ENCODE data around the gene XPO1.

The XPO1 gene

DNA sequence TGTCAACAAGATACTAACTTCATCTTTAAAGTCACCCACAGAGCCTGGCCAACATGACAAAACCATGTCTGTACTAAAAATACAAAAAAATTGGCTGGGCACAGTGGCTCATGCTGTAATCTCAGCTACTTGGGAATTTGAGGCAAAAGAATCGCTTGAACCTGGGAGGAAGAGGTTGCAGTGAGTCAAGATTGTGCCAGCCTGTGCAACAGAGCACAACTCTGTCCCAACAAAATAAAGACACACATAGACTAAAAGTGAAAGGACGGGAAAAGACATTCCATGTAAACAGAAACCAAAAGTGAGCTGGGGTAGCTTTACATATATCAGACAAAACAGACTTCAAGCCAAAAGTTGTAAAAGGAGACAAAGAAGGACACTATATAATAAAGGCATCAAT lies 102.1 kb downstream of the XPO1 start:
- Histone ChIP-seq H3K9me3 (ENCODE audit: severe bottlenecking) (peaks cover 7% of the 10 kb centered on the region), H3K36me3 (peaks cover 8% of the 10 kb centered on the region), H3K27me3 (ENCODE audit: insufficient read depth, low read depth, severe bottlenecking) (no peaks in the 10 kb centered on the region), H3K4me3 (ENCODE audit: low read depth, low read length) (no peak overlapping the region), H3K27ac (no peak overlapping the region)
- DNase-seq: no peak
- TF ChIP-seq, protein P1, sequence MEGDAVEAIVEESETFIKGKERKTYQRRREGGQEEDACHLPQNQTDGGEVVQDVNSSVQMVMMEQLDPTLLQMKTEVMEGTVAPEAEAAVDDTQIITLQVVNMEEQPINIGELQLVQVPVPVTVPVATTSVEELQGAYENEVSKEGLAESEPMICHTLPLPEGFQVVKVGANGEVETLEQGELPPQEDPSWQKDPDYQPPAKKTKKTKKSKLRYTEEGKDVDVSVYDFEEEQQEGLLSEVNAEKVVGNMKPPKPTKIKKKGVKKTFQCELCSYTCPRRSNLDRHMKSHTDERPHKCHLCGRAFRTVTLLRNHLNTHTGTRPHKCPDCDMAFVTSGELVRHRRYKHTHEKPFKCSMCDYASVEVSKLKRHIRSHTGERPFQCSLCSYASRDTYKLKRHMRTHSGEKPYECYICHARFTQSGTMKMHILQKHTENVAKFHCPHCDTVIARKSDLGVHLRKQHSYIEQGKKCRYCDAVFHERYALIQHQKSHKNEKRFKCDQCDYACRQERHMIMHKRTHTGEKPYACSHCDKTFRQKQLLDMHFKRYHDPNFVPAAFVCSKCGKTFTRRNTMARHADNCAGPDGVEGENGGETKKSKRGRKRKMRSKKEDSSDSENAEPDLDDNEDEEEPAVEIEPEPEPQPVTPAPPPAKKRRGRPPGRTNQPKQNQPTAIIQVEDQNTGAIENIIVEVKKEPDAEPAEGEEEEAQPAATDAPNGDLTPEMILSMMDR (IDR thresholded peaks at IDR 0.05; ENCODE audit: low read depth, low read length): no peak

DNA sequence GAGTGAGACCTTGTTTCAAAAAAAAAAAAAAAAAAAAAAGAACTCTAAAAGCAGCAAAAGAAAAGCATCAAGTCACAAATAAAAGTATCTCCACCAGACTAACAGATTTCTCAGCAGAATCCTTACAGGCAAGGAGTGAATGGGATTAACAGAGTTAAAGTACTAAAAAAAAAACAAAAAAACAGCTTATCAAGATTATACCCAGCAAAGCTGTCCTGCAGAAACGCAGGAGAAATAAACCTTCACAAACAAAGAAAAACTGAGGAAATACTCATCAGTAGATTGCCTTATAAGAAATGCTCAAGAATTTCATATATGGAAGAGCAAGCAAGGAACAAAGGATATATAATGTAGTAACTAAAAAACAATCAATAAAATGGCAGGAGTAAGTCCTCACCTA lies 102.9 kb downstream of the XPO1 start:
- peaks cover 7% of the 10 kb centered on the region for H3K9me3 ChIP-seq (ENCODE audit: severe bottlenecking)
- no peak overlapping the region for H3K27ac ChIP-seq
- no peak overlapping the region for H3K4me3 ChIP-seq (ENCODE audit: low read depth, low read length)
- no peaks in the 10 kb centered on the region for H3K27me3 ChIP-seq (ENCODE audit: insufficient read depth, low read depth, severe bottlenecking)
- peaks cover 8% of the 10 kb centered on the region for H3K36me3 ChIP-seq
- no peak for DNase-seq
- TF ChIP-seq, protein P1 (IDR thresholded peaks at IDR 0.05; ENCODE audit: low read depth, low read length): no peak

DNA sequence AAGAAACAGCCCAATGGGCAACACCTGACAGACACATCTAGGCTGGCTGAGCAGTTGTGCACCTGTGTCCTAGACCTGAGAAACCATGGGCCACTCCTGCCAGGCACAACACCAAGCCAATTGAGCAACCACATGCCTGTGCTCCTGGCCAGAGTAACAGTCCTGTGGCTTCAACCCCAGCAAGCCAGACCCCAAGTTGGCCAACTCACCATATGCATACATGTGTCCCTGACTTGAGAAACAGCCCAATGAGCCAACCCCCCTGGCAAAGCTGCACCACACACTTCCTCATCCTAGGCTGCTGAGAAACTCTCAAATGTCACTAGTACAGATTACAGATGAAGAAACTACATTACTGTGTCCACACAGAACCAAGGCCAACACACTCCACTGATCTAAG lies 103.8 kb downstream of the XPO1 start:
- DNase-seq: no peak
- Histone ChIP-seq H3K4me3 (ENCODE audit: low read depth, low read length) (no peak overlapping the region), H3K27ac (no peak overlapping the region), H3K36me3 (peaks cover 1% of the 10 kb centered on the region), H3K27me3 (ENCODE audit: insufficient read depth, low read depth, severe bottlenecking) (no peaks in the 10 kb centered on the region), H3K9me3 (ENCODE audit: severe bottlenecking) (peaks cover 7% of the 10 kb centered on the region)
- TF ChIP-seq, protein P1 (IDR thresholded peaks at IDR 0.05; ENCODE audit: low read depth, low read length): no peak

DNA sequence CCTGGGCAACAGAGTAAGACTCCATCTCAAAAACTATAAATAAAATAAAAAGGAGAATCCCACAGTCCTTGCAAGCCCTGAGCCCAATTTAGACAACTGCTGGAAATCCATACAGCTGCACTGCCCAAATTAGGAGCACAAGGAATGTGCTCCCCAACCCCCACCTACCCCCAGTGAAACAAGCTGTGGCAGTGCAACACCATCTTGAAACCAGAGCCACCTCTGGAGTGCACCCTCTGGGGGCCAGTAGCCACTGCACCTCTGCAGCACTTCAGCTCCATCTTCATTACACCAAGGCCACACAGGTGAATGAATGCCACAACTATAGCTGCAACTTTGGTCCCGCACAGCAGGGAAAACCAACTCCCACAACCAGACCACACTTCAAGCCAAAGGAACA lies 104.5 kb downstream of the XPO1 start:
- H3K27ac ChIP-seq: no peak overlapping the region
- TF ChIP-seq, protein P1 (IDR thresholded peaks at IDR 0.05; ENCODE audit: low read depth, low read length): no peak
- H3K4me3 ChIP-seq (ENCODE audit: low read depth, low read length): no peak overlapping the region
- DNase-seq: no peak
- no peaks in the 10 kb centered on the region for H3K27me3 ChIP-seq (ENCODE audit: insufficient read depth, low read depth, severe bottlenecking)
- no peaks in the 10 kb centered on the region; the same call in none of the 2 replicates for H3K36me3 ChIP-seq
- H3K9me3 ChIP-seq (ENCODE audit: severe bottlenecking): peaks cover 7% of the 10 kb centered on the region

DNA sequence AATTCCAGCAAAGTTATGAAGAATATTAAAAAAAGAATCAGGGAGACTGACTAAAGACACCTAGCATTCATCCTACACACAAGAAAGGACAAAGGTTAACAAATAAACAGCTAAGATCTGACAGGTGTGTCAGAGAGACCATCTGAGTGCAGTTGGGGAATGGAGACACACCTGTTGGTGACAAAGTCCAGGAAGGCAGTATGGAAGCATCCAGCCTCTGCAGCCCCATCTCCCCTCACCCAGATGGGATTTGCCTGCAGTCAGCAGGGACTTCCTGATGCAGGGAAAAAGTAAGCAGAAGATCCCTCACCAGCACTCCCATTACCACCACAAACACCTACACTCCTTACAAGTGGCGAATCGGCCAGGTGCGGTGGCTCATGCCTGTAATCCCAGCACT lies 105.2 kb downstream of the XPO1 start:
- H3K27me3 ChIP-seq (ENCODE audit: insufficient read depth, low read depth, severe bottlenecking): no peaks in the 10 kb centered on the region
- DNase-seq: no peak
- TF ChIP-seq, protein P1 (IDR thresholded peaks at IDR 0.05; ENCODE audit: low read depth, low read length): no peak
- peaks cover 7% of the 10 kb centered on the region for H3K9me3 ChIP-seq (ENCODE audit: severe bottlenecking)
- H3K27ac ChIP-seq: no peak overlapping the region
- H3K4me3 ChIP-seq (ENCODE audit: low read depth, low read length): no peak overlapping the region
- no peaks in the 10 kb centered on the region; the same call in none of the 2 replicates for H3K36me3 ChIP-seq

DNA sequence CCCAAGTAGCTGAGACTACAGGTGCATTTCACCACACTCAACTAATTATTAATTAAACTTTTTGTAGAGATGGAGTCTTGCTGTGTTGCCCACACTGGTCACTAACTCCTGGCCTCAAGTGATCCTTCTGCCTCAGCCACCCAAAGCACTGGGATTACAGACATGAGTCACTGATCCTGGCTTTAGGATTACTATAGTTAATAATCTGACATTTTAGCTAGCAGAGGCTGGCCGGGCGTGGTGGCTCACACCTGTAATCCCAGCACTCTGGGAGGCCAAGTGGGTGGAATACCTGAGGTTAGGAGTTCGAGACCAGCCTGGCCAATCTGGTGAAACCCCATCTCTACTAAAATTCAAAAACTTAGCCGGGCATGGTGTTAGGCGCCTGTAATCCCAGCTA lies 106.8 kb downstream of the XPO1 start:
- no peak overlapping the region for H3K4me3 ChIP-seq (ENCODE audit: low read depth, low read length)
- H3K27me3 ChIP-seq (ENCODE audit: insufficient read depth, low read depth, severe bottlenecking): no peaks in the 10 kb centered on the region
- no peak overlapping the region for H3K27ac ChIP-seq
- DNase-seq: peak; percentile 44
- no peaks in the 10 kb centered on the region; the same call in 1 of the 2 replicates for H3K36me3 ChIP-seq
- TF ChIP-seq, protein P1 (IDR thresholded peaks at IDR 0.05; ENCODE audit: low read depth, low read length): no peak
- peaks cover 3% of the 10 kb centered on the region for H3K9me3 ChIP-seq (ENCODE audit: severe bottlenecking)
